ENCODE data around the gene ICE2.
A peak's percentile ranks its signal among the peaks of the same experiment; 100 is the strongest.

GRCh38 chr15:60520825-60521368 lies 42.0 kb upstream of the ICE2 start:
- TF ChIP-seq CTCF (IDR thresholded peaks at IDR 0.05) (peak; percentile 67 to 76 (median 75)), POLR2A (IDR thresholded peaks at IDR 0.05) (no peak)

Measured in breast epithelium (tissue), 3 donors.